Pancreas (tissue), 10 donors: ENCODE measurements around the gene RPS27. TPM values are rescaled to one million over a fixed set of nuclear protein-coding genes. Genes with fewer than 3 reads are reported as not detected.

Experiments used
- ATAC-seq, 4 donors: fragments of 200-7000 bp; cut with Tn5 transposase; one replicate each; pipeline versions ENCODE4 v1.8.0 to v1.9.1; 2020; ENCODE audit warnings: mild to moderate bottlenecking in 4 of 4, moderate library complexity in 4 of 4
- DNase-seq, 6 donors: peaks; one replicate each; pipeline ENCODE4 v3.0.0-alpha.2; 2020
- FAIRE-seq: peaks from 2 replicates; lab custom pipeline; 2012; peaks lifted over from hg19 to GRCh38; lab: Jason Lieb, UNC
- H3K27ac ChIP-seq, 4 donors: fragments of 200-600 bp; sonication (generic); 1 replicate in 3 of 4; 2 replicates in 1 of 4; pipeline versions ENCODE4 v1.5.0 to v1.8.0; 2020
- H3K27me3 ChIP-seq, 4 donors: fragments of 200-600 bp; one replicate each; pipeline ENCODE4 v1.8.0; 2021
- H3K36me3 ChIP-seq, 3 donors: fragments of 200-600 bp; sonication (generic) in 1 of 3; one replicate each; pipeline versions ENCODE4 v1.5.0 to v1.8.0; 2020 to 2021
- H3K4me1 ChIP-seq, 3 donors: fragments of 200-600 bp; one replicate each; pipeline ENCODE4 v1.8.0; 2021
- H3K4me3 ChIP-seq, 4 donors: fragments of 200-600 bp; sonication (generic) in 2 of 4; one replicate each; pipeline versions ENCODE4 v1.5.0 to v1.8.0; 2020 to 2021
- H3K9me3 ChIP-seq, 4 donors: fragments of 200-600 bp; one replicate each; pipeline ENCODE4 v1.8.0; 2021
- WGBS, 2 donors: extraction: QIAGEN DNeasy Blood & Tissue Kit; methylation state at CpG; one replicate each; pipeline ENCODE4 v1.1.7; 2013; 5-methylcytosine and 5-hydroxymethylcytosine counted together
- intact Hi-C, 3 donors: fragments of 100-400 bp; cut with DNase I; formaldehyde crosslinking; loops; one replicate each; pipeline versions ENCODE4 v1.11.1 to v1.14.2; 2022
- polyA plus RNA-seq, 2 donors: library from polyadenylated mRNA; stranded (reverse); fragments of 200-250 nt; gene quantifications; one replicate each; pipeline ENCODE4 v1.2.3, GENCODE V29; 2013
- total RNA-seq, 6 donors: library from RNA; stranded (reverse); fragmentation: NEBNext Ultra II Directional in 4 of 6; extraction: Animal tissue kit (Norgen Biotek cat#: 25700) in 4 of 6; gene quantifications; one replicate each; pipeline versions ENCODE4 v1.2.1 to v1.2.4, GENCODE V29; 2021 to 2023
- TF ChIP-seq, protein P1 (sequence below), 4 donors: fragments of 200-600 bp; sonication (generic) in 3 of 4; IDR thresholded peaks; one replicate each; pipeline versions ENCODE4 v1.5.0 to v1.8.0; 2021; ENCODE audit warnings: antibody characterized with exemption in 4 of 4
- donor health status: healthy with polysubstance abuse.
- donor health status: DM: no; HTN: no; CAD: no; lungs with moderate emphysema.
- donor health status: DM: no; HTN: no; CAD: no.
- donor health status: control.
- donor health status: control.
- donor health status: Bipolar disorder and iron deficiency.
- donor health status: DM: yes; HTN: yes; CAD: no.
- donor health status: DM: no; HTN: no; CAD: no.
- donor health status: DM: no; HTN: no; CAD: no.
- donor health status: DM: yes; HTN: yes; CAD: no.

The RPS27 gene
- total and polyA plus RNA-seq, 8 donors: 617 to 5,933 (median 951) TPM

DNA sequence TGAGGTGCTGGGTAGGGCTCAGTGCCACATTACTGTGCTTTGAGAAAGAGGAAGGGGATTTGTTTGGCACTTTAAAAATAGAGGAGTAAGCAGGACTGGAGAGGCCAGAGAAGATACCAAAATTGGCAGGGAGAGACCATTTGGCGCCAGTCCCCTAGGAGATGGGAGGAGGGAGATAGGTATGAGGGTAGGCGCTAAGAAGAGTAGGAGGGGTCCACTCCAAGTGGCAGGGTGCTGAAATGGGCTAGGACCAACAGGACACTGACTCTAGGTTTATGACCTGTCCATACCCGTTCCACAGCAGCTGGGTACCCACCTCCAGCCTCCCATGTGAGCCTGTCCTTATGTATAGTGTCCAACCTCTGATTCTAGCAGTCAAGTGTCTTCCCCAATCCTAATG, 31.1 kb upstream of the RPS27 start:
- 44 to 73% methylated on average over 3 of the region's 3 CpGs for WGBS, 2 donors
- intact Hi-C loops: no loop called here
- Histone ChIP-seq H3K9me3 (no peaks in the 10 kb centered on the region), H3K27me3 (no peaks in the 10 kb centered on the region), H3K36me3 (peaks cover 0 to 7% (median 0%) of the 10 kb centered on the region in 3 donors), H3K27ac (peak overlapping the region in 1 of 4 donors; percentile 50), H3K4me3 (no peak overlapping the region), H3K4me1 (peaks cover 8 to 30% (median 10%) of the 10 kb centered on the region in 3 donors)
- TF ChIP-seq, protein P1, sequence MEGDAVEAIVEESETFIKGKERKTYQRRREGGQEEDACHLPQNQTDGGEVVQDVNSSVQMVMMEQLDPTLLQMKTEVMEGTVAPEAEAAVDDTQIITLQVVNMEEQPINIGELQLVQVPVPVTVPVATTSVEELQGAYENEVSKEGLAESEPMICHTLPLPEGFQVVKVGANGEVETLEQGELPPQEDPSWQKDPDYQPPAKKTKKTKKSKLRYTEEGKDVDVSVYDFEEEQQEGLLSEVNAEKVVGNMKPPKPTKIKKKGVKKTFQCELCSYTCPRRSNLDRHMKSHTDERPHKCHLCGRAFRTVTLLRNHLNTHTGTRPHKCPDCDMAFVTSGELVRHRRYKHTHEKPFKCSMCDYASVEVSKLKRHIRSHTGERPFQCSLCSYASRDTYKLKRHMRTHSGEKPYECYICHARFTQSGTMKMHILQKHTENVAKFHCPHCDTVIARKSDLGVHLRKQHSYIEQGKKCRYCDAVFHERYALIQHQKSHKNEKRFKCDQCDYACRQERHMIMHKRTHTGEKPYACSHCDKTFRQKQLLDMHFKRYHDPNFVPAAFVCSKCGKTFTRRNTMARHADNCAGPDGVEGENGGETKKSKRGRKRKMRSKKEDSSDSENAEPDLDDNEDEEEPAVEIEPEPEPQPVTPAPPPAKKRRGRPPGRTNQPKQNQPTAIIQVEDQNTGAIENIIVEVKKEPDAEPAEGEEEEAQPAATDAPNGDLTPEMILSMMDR (IDR thresholded peaks at IDR 0.05): no peak
- FAIRE-seq (no peak), ATAC-seq (no peak), DNase-seq (peak in 1 of 6 donors; percentile 19)

DNA sequence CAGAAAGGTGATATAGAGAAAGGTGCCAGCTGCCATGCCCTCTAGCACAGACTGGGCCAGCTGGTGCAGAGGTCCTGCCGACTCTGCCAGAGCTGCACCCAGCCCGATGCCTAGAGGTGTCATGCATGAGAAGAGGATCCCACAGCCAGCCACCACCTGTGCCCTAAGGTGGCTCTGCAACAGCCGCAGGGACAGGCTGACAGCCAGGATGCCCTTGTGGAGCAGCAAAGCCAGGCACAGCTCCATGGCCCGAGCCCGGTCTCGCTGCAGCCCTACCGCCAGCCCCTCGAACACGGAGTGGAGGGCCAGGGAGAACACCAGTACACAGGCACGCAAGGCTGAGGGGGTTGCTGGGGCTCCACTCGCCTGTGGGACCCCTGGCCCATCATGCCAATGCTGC, 30.4 kb upstream of the RPS27 start:
- FAIRE-seq: no peak
- Histone ChIP-seq H3K9me3 (no peaks in the 10 kb centered on the region), H3K36me3 (peaks cover 0 to 7% (median 0%) of the 10 kb centered on the region in 3 donors), H3K4me1 (peaks cover 10 to 35% (median 11%) of the 10 kb centered on the region in 3 donors), H3K27ac (no peak overlapping the region), H3K4me3 (no peak overlapping the region), H3K27me3 (no peaks in the 10 kb centered on the region)
- 80 to 82% methylated on average over 11 of the region's 11 CpGs for WGBS, 2 donors
- no peak for ATAC-seq
- TF ChIP-seq, protein P1 (IDR thresholded peaks at IDR 0.05): no peak
- intact Hi-C loops: no loop called here
- DNase-seq: peak in 1 of 6 donors; percentile 81

DNA sequence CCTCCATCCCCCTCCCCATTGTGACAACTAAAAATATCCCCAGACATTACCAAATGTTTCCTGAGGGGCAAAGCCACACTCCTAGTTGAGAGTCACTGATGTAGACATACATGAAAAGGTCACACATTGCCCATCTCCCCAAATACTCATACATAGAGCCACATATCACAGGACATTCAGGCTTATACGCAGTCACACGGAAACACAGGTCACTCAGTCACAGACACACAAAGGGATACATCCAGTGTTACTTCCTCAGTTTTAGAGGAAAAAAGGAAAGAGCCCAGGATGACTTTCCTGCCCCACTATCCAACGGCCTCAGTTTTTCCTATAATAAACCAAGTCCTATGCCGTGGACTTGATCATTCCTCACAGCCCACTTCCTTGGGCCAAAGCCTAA, 29.1 kb upstream of the RPS27 start:
- no peaks in the 10 kb centered on the region for H3K9me3 ChIP-seq
- DNase-seq (no peak), ATAC-seq (no peak), FAIRE-seq (no peak)
- H3K27ac ChIP-seq: peak overlapping the region in 2 of 4 donors; percentile 95 to 97
- TF ChIP-seq, protein P1 (IDR thresholded peaks at IDR 0.05): no peak
- WGBS, 2 donors: 82 to 84% methylated on average over 4 of the region's 4 CpGs
- no peaks in the 10 kb centered on the region for H3K27me3 ChIP-seq
- H3K36me3 ChIP-seq: peaks cover 0 to 7% (median 0%) of the 10 kb centered on the region in 3 donors
- peaks cover 10 to 39% (median 11%) of the 10 kb centered on the region in 3 donors for H3K4me1 ChIP-seq
- H3K4me3 ChIP-seq: peak overlapping the region in 1 of 4 donors; percentile 76
- intact Hi-C loops: no loop called here

DNA sequence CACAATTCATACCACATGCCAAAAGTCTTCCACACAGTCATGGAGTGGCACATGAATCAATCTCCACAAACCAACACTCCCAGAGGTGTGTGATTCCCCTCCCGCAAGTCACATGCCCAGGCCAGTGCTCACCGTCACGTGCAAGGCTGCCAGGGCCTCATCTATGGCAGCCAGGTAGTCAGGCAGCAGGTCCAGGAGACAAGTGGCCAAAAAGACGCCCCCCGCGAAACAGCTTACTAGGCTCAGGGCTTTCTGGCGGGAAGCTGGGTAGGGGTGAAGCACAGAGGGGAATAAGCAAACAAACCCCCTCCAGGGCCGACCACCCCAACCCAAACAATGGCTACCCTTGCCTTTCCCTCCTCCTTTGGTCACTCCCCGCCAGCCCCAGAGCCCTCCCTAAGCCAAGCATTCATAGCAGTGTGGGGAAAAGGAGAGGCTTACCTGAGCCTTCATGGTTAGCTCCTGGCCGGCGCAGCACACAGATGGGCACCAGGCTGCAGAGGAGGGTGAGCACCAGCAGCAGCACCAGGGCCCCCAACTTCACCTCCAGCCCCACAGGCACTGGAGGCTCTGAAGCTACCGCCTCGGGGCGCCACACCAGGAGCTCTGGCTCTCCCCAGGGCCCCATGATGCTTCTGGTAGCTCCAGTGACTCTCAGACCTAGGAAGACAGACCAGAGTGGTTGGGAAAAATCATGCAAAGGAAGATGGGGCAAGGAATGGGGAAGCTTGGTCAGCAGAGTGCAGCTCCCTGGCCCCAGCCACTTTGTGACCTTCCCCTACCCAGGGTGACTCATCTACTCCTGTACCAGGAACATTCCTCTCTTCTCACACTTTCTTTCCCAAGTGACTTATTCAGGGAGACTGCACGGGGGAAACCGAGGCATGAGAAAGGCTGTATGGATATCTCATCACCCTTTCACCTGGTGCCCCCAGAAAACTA, 28.2 kb upstream of the RPS27 start:
- H3K9me3 ChIP-seq: no peaks in the 10 kb centered on the region
- TF ChIP-seq, protein P1 (IDR thresholded peaks at IDR 0.05): no peak
- H3K27me3 ChIP-seq: no peaks in the 10 kb centered on the region
- WGBS, 2 donors: 35 to 39% methylated on average over 16 of the region's 16 CpGs
- DNase-seq (peak in 2 of 6 donors; percentile 34 to 67), FAIRE-seq (no peak), ATAC-seq (peak in 2 of 4 donors; percentile 10 to 14)
- intact Hi-C loops: no loop called here
- H3K4me3 ChIP-seq: peak overlapping the region; percentile 76 to 88 (median 82)
- H3K36me3 ChIP-seq: peaks cover 0 to 7% (median 0%) of the 10 kb centered on the region in 3 donors
- peaks cover 8 to 32% (median 10%) of the 10 kb centered on the region in 3 donors for H3K4me1 ChIP-seq
- peak overlapping the region; percentile 83 to 97 (median 90) for H3K27ac ChIP-seq
